Retinal pigment epithelial cell (primary cell): ENCODE measurements around the gene SUGT1.
"Not testable (repeated sequence)": the region's sequence is repeated elsewhere in the genome, so short reads cannot be mapped to it uniquely, and the experiment has no call there.

Experiments
- DNase-seq: peaks from one replicate; pipeline ENCODE4 v3.0.0-alpha.2; 2010; ENCODE audit warnings: low read depth
- H3K4me3 ChIP-seq: 2 replicates; pipeline ENCODE4 v1.5.1; 2011; ENCODE audit warnings: mild to moderate bottlenecking, low read length, control low read depth, moderate library complexity
- CTCF ChIP-seq: conservative IDR thresholded peaks from 2 replicates; pipeline ENCODE4 v1.5.1; 2011; ENCODE audit warnings: low read depth, low read length, control low read depth, inconsistent platforms

SUGT1 gene

DNA sequence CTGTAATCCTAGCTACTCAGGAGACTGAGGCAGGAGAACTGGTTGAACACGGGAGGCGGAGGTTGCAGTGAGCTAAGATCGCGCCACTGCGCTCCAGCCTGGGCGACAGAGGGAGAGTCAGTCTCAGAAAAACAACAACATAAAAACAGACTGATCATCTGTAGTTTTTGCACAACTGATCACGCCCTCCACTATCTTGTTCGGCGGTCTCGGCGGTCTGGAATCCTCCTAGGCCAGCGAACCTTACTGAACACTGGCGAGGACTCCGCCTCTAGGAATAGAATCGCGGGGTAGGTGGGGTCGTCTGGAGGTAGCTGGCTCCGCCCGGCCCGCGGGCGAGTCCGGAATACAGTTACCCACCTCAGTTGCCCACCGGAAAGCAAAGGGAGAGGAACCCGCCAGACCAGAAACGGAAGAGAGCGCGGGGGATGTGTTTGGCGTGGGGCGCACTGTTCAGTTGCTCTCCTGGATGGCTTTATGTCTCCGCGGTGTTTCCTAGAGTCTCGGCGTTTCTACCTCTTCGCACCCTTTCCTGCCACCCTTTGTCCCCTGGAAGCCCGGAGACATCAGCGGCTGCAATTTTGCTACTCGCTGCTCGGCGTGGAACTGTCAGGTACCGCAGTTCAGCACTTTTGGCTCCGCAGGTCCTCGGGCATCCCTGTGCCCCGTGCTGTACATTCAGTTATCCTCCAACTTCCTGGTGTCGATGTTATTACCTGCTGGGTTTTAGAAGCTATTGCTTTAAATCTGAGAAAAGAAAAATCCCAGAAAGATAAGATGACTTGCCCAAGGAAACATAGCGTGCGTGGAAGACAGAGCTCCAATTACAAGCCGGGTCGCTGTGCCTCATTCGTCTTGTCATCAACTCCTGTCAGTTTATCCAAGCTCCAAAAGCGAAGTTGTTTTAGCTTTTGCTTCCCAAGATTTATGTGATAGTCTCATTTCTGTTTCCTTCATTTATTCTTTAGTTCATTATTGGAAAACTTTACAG lies 35.3 kb upstream of the SUGT1 start:
- no peak for TF ChIP-seq CTCF
- peak overlapping the region; percentile 98 for H3K4me3 ChIP-seq
- peak; percentile 66 for DNase-seq

DNA sequence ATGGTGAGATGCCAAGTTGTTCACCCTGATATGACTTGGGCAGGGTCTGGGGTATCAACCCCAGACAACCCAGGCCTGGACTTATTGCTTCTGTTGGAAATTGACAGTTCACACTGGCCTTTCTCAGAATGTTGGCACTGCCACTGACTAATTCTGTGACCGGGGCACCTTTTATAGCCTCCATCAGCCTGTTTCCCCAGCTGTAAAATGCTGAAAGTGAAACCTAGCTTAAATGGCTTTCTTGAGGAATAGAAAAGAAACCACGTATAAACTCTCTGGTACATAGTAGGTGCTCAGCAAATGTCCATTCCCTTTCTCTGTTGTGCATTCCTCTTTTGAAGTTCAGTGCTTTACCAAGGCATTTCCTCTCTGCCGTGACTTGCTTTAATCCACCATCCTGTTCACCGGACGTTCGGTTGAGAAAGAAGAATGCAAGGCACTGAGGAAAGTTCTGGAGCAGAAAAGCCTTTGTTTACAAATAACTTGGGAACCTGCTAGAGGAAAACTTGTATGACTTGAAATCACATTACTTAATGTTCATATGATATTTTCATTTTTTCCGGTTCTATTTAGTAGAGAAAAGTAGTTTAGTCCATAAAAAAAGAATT lies 21.4 kb upstream of the SUGT1 start:
- DNase-seq, H3K4me3 ChIP-seq: not testable (repeated sequence)

- no peak for TF ChIP-seq CTCF
- H3K4me3 ChIP-seq = no peak overlapping the region
- DNase-seq = no peak
These were observed 13.8 kb upstream of the SUGT1 start for GRCh38 chr13:52638666-52639328.

DNA sequence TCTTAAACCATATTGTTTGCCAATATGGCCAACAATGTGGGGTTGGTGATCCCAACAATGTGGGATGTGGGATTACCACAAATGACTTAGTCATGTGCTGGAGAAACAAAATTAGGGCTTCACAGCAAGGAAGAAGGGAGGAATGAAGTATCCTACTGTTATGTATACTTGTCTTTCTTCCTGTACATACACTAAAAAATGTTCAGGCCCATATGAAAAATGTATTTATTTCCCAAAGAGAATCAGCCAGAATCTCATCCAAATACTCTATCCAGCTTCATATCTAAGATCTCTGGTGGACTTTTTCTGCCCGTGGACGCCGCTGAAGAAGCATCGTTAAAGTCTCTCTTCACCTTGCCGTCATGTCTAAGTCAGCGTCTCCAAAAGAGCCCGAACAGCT lies 10.5 kb upstream of the SUGT1 start, which contains the start of gene HNRNPA1L2:
Gene HNRNPA1L2 (plus strand): TSS at position 301 of the 400 bp plus-strand sequence. CDS start 62 bp downstream, at position 363.
- H3K4me3 ChIP-seq = no peak within 1 kb of the TSS
- DNase-seq = no peak
- no peak for TF ChIP-seq CTCF

DNA sequence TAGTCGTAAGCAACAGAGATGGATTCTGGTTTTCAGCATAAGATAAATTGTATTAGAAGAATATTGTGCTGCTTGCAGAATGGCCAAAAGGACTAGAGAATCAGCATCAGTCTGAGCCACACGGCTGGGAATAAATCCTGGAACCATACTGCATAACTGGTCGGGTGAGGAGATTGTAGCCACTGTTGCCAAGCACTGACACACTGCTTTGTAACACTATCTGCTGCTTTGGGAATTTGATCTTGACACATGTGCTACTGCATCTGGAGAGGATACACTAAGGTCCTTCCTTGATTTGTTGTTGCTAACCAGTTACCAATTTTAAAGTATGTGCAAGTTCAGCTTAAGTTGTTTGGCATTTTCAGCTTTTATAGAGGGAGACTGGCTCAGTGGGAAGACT lies 8.5 kb upstream of the SUGT1 start:
- H3K4me3 ChIP-seq = no peak overlapping the region
- no peak for TF ChIP-seq CTCF
- DNase-seq = no peak

DNA sequence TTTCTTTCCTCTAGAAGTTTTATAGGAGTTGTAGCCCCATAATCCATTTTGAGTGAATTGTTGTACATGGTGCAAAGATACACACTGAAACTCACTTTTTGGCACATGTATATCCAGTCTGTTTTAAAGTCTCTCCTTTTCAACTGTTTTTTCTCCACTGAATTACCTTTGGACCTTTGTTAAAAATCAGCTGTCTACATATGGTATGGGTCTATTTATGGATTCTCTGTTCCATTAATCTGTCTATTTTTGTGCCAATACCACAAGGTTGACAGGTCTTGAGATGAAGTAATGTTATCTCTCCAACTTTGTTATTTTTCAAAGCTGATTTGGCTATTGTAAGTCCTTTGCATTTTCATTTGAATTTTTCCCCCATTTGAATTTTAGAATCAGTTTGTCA lies 5.7 kb upstream of the SUGT1 start:
- no peak overlapping the region for H3K4me3 ChIP-seq
- DNase-seq = no peak
- TF ChIP-seq CTCF = no peak

DNA sequence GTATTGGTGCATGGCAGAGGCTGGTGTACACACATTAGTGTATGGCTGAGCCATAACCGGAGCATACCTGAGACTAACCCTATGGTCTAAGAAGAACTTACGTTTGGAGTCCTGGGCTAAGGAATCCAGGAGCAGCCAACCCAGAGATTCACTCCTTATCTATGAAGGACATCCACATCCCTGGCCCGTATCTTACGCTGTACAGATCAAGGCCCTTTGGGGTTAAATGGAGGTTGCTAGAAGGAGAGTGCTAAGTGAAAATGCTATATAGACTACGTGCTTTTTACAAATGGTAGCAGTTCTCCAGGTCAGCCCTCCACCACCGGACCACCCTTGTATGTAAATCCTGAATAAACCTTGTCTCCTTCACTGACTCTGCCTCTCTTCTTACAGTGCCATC lies 1.9 kb upstream of the SUGT1 start:
- no peak for DNase-seq
- peak overlapping the region; percentile 96 for H3K4me3 ChIP-seq
- TF ChIP-seq CTCF = no peak
